Ishikawa (cell line): Measurements from ENCODE around the gene FAH.

ENCODE experiments used
- CEBPB ChIP-seq: IDR thresholded peaks from 2 replicates; pipeline ENCODE4 v1.6.1; 2012
- CREB1 ChIP-seq: IDR thresholded peaks from 2 replicates; pipeline ENCODE4 v1.6.1; 2012; ENCODE audit warnings: low read depth
- EP300 ChIP-seq: IDR thresholded peaks from 2 replicates; pipeline ENCODE4 v1.6.1; 2012; ENCODE audit warnings: borderline replicate concordance
- FOXM1 ChIP-seq: IDR thresholded peaks from 2 replicates; pipeline ENCODE4 v1.6.1; 2012; ENCODE audit warnings: low read depth, borderline replicate concordance
- NFIC ChIP-seq: IDR thresholded peaks from 2 replicates; pipeline ENCODE4 v1.6.1; 2012
- RAD21 ChIP-seq: IDR thresholded peaks from 2 replicates; pipeline ENCODE4 v1.6.1; 2012; ENCODE audit warnings: low read depth
- TAF1 ChIP-seq: IDR thresholded peaks from 2 replicates; pipeline ENCODE4 v1.6.1; 2012; ENCODE audit warnings: low read depth, mild to moderate bottlenecking
- TCF12 ChIP-seq: IDR thresholded peaks from 2 replicates; pipeline ENCODE4 v1.6.1; 2012; ENCODE audit warnings: low read depth
- TEAD4 ChIP-seq: IDR thresholded peaks from 2 replicates; pipeline ENCODE4 v1.6.1; 2012
- USF1 ChIP-seq: IDR thresholded peaks from 2 replicates; pipeline ENCODE4 v1.6.1; 2012
- YY1 ChIP-seq: IDR thresholded peaks from 2 replicates; pipeline ENCODE4 v1.6.1; 2012; ENCODE audit warnings: low read depth
- ZBTB7A ChIP-seq: IDR thresholded peaks from 2 replicates; pipeline ENCODE4 v1.6.1; 2012; ENCODE audit warnings: low read depth
- TF ChIP-seq, protein P1 (sequence below): IDR thresholded peaks from 2 replicates; pipeline ENCODE4 v1.6.1; 2012; ENCODE audit warnings: low read depth, mild to moderate bottlenecking
- TF ChIP-seq, protein P2 (sequence below): IDR thresholded peaks from 2 replicates; pipeline ENCODE4 v1.6.1; 2012

- TF ChIP-seq EP300 (no peak), RAD21 (no peak), USF1 (no peak), YY1 (no peak), FOXM1 (no peak), TAF1 (no peak), ZBTB7A (no peak), CEBPB (no peak), NFIC (no peak), CREB1 (no peak), TCF12 (no peak), TEAD4 (no peak)
- TF ChIP-seq, protein P1, sequence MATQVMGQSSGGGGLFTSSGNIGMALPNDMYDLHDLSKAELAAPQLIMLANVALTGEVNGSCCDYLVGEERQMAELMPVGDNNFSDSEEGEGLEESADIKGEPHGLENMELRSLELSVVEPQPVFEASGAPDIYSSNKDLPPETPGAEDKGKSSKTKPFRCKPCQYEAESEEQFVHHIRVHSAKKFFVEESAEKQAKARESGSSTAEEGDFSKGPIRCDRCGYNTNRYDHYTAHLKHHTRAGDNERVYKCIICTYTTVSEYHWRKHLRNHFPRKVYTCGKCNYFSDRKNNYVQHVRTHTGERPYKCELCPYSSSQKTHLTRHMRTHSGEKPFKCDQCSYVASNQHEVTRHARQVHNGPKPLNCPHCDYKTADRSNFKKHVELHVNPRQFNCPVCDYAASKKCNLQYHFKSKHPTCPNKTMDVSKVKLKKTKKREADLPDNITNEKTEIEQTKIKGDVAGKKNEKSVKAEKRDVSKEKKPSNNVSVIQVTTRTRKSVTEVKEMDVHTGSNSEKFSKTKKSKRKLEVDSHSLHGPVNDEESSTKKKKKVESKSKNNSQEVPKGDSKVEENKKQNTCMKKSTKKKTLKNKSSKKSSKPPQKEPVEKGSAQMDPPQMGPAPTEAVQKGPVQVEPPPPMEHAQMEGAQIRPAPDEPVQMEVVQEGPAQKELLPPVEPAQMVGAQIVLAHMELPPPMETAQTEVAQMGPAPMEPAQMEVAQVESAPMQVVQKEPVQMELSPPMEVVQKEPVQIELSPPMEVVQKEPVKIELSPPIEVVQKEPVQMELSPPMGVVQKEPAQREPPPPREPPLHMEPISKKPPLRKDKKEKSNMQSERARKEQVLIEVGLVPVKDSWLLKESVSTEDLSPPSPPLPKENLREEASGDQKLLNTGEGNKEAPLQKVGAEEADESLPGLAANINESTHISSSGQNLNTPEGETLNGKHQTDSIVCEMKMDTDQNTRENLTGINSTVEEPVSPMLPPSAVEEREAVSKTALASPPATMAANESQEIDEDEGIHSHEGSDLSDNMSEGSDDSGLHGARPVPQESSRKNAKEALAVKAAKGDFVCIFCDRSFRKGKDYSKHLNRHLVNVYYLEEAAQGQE, result no peak
- TF ChIP-seq, protein P2, sequence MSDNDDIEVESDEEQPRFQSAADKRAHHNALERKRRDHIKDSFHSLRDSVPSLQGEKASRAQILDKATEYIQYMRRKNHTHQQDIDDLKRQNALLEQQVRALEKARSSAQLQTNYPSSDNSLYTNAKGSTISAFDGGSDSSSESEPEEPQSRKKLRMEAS, result no peak
Observed at GRCh38 chr15:80172401-80172800, 19.6 kb downstream of the FAH start.
